ENCODE data around the gene LRP3. TPM values are rescaled to one million over a fixed set of nuclear protein-coding genes. Genes with fewer than 3 reads are reported as not detected.

The LRP3 gene
- polyA plus RNA-seq, 3 donors: 11.1 to 42.5 (median 32.2) TPM

DNA sequence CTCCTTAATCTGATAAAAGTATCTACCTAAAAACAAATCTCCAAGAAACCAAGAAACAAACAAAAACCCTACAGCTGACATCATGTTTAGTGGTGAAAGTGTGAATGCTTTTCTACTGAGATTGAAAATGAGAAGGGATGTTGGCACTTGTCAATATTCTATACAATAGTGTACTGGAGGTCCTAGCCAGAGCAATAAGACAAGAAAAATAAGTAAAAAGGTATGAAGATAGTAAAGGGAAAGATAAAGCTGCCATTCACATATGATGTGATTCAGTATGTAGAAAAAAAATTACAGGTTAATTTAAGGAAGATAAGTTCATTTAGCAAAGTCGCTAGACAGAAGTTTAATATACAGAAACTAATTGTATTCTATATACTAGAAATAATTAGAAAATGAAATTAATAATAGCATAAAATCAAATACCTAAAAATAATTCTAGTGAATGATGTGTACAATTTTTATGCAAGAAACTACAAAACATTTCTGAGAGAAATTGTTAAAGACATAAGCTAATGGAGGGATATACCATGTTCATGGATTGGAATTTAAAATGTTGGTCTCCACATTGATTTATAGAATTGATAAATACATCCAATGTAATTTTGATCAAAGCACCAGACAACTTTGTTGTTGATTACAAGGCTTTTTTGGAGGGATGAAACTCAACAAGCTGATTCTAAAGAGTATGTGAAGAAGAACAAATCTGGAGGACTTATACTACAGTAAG is 33.9 kb downstream of the LRP3 start:
- no peak overlapping the region for H3K27ac ChIP-seq (ENCODE audit: low read depth, low read length)
- 82 to 97% (median 96%) methylated on average over 1 of the region's 1 CpG for WGBS, 3 donors

DNA sequence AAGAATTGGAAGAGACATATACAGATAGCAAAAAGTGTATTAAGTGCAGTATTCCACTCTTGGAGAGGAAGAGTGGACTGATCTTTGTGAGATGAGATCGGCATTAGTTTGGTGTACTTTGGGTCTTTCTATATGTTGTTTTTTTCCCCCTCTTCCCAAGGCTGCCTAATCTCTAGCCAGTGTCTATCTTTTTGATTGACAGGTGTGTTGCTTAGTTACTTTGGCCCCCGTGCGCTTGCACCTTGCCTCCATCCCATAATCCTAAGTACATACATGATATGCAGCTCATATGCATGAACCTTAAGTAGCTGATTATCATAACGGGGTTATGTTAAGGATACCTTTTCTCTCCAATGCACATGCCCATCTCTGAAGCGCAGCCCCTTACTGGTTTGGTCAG is 35.8 kb downstream of the LRP3 start:
- 76 to 88% (median 88%) methylated on average over 5 of the region's 5 CpGs for WGBS, 3 donors
- no peak overlapping the region for H3K27ac ChIP-seq (ENCODE audit: low read depth, low read length)

DNA sequence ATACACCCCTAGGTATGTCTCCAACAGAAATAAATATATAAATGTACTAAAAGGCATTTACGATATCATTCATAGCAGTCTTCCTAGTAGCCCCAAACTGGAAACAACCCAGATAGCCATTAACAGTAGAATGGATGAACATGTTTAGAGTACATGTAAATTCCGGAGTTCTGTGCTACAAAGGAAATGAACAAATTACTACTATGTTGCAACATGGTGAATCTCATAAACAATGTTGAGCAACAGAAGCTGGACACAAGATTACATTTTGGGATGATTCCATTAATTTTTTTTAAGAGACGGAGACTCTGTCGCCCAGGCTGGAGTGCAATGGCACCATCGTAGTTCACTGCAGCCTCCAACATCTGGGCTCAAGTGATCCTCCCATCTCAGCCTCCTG is 37.4 kb downstream of the LRP3 start:
- 38 to 85% (median 53%) methylated on average over 5 of the region's 5 CpGs for WGBS, 3 donors

DNA sequence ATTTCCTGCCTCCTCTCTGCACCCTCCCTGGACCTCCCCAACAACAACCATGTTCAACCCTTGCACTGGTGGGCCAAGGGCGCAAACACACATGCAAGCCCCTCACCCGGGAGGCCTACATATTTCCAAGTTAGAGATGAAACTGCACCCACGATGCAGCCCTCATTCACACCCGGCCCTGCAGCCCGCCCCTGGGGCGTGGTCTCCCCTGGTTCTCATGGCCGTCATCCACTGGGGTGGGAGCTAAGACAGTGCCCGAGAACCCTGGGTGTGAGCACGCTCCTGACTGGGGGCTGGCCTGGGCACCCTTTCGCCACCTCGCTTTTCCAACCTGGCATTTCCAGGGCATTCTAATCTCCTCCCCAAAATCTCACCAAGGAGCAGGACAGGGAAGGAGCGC is 38.5 kb downstream of the LRP3 start:
- WGBS, 3 donors: 58 to 75% (median 66%) methylated on average over 12 of the region's 12 CpGs

More for the DNA sequence above, 37.4 kb downstream of the LRP3 start:
- H3K27ac ChIP-seq (ENCODE audit: low read depth, low read length): no peak overlapping the region

DNA sequence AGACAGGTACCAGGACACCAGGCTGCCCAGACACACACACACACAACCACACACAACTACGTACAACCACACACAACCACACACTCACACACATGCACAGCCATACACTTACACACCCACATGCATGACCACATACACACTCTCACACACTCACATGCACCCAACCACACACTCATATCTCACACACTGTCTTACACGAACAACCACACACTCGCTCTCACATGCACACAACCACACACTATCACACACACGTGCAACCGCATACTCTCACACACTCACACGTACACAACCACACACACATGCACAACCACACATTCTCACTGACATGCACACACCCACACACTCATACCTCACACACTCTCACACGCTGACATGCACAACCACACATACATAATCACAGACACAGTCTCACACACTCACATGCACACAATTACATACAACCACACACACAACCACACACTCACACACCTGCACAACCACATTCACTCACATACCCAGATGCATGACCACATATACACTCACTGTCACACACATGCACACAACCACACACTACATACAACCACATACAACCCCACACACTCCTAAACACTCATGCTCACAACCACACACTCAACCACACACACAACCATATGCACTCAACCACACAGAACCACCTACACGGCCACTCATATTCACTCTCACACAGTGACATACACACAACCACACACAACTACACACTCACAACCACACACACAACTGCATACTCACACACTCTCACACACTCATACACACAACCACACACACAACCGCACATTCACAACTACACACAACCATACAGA is 39.1 kb downstream of the LRP3 start:
- 87 to 91% (median 90%) methylated on average over 9 of the region's 9 CpGs for WGBS, 3 donors
- H3K27ac ChIP-seq (ENCODE audit: low read depth, low read length): no peak overlapping the region

More for the DNA sequence above, 38.5 kb downstream of the LRP3 start:
- no peak overlapping the region for H3K27ac ChIP-seq (ENCODE audit: low read depth, low read length)

DNA sequence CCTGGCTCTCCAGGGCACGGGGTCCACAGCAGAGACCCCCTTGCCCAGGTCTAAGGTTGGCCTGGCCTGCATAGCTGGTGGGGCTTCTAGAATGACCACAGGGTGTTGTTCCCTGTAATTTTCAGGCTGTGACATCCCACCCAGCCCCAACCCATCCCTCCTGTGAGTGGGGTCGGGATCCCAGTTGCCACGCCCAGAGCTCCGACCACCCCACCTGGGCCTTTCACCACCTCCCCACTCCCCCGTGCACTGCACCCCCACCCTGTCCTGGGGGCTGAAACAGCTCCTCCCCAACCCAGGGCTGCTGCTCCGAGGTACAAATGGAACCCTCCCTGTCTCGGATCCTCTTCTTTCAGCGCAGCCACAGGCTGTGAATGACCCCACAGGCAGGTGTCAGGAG is 40.0 kb downstream of the LRP3 start:
- 73 to 86% (median 80%) methylated on average over 8 of the region's 8 CpGs for WGBS, 3 donors

DNA sequence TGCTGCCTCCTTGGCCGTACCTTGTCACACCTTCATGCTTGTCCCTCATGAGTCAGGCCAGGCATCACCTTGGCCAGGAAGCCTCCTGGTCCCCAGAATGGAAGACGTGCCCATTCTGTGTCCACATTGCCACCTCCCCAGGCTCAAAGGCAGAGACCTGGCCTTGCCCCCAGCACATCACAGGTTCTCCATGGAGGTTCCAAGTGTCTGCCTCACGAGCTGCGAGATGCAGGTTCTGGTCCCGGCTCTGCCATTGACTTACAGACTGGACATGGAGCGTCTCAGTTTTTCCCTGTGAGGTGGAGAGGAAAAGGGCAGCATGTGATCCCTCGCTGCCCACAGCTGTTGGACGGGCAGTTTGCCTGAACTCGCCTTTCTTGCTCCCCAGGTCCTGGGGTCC is 40.6 kb downstream of the LRP3 start:
- H3K27ac ChIP-seq (ENCODE audit: low read depth, low read length): no peak overlapping the region
- WGBS, 3 donors: 64 to 70% (median 68%) methylated on average over 9 of the region's 9 CpGs

More for the DNA sequence above, 40.0 kb downstream of the LRP3 start:
- H3K27ac ChIP-seq (ENCODE audit: low read depth, low read length): no peak overlapping the region

DNA sequence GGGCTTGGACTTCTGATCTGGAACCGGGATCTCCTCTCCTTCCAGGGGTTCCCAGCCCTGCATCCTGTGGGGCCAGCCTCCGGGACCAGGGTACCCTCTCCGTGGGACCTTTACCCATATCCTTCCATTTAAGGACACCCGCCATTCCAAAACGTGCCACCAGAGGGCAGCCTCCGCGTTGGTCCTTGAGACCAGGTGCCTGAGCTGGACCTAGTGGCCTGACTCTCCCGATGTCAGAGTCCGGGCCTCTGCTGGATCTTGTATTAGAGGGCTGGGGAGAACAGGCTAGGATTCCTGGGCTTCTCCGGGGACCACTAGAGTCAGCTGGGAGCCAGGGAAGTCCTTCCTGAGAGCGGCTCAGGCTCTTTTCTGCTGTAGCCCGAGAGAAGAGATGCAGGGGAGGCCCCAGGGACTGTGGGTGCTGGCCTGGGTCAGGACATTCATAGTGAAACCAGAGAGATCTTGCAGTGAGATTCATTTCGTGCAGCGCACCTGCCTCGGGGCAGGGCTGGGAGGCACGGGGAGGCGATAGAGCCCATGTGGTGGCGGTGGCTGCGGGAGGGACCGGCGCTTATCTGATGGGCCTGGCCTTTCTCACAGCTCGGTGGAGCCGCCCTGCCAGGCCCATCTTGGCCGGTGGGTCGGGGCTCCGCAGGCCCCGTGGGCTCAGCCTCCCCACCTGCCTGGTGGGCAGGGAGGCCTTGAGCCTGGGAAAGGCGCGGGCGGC is 41.3 kb downstream of the LRP3 start:
- no peak overlapping the region for H3K27ac ChIP-seq (ENCODE audit: low read depth, low read length)
- 58 to 62% (median 59%) methylated on average over 30 of the region's 30 CpGs for WGBS, 3 donors

DNA sequence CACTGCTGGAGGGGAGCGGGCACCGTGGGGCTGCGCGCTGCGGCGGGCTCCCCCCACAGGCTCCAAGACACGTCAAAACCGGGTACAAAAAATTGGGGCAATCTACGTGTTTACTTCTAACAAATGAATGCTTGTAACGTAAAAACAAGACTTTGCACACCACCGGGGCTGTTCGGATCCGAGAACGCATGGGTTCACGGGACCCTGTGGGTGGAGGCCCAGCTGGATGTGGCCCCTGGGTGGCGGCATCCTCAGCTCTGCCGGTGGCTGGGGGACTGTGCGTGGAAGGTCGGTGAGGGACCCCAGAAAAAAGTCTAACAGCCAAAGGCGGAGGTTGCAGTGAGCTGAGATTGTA is 41.8 kb downstream of the LRP3 start:
- 87 to 91% (median 90%) methylated on average over 20 of the region's 20 CpGs for WGBS, 3 donors
- no peak overlapping the region for H3K27ac ChIP-seq (ENCODE audit: low read depth, low read length)

DNA sequence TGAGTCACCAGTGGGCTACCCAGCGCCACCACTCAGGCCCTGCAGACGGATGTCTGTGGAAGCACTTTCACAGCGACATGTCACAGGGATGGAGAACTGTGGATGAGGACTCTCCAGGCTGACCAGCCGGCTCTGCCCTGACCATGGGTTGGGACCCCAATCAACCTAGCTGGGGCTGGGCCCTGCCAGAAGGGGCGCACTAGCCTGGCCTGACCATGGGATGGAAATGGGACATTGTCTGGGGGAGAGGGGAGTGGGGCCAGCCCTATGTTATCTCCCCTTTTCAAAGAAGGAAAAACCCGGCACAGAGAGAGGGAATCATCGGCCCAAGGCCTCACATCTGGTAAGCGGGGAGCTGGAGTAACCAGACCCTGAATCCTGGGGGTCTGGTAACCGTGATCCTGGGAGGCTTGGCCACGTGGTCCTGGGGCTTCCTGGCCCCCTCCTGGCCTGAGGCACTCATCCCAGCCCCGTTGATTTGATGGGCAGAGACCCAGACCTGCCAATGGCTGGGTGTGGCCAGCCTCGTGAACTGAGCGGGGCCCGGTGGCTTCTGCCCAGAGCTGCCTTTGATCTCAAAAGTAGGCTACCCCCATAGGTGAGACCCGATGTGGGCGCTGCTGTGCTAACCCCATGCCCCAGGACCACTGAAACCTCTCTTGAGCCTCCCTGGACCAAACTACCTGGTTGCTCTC is 42.7 kb downstream of the LRP3 start:
- 83 to 90% (median 85%) methylated on average over 16 of the region's 16 CpGs for WGBS, 3 donors
- no peak overlapping the region for H3K27ac ChIP-seq (ENCODE audit: low read depth, low read length)

DNA sequence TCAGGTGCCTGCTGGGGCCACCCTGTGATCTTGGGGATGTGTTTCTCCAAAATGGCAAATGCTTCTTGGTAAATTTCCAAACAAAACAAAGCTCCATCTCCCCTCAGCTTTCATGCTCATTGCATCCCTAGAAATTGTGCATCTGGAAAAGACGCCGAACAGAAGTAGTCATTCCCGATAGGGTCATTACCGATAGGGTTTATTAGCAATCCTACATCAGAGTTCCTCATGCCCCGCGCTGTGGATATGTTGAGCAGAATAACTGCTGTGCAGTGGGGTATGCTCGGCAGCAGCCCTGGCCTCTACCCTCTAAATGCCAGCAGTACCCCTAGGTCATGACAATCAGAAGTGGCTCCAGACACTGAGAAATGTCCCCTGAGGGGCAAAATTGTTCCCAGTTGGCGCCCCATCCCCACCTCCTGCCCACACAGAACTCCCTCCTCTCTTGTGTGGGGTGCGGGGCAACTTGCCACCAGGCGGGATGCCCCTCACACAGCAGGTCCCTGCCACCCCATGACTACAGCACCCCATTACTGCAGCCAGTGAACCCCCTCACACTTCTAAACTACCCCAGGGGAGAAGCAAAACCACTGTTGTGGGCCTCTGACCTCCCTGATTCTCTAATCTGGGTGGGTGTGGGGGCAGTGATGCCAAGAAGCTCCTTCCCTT is 44.5 kb downstream of the LRP3 start:
- 91 to 94% (median 91%) methylated on average over 10 of the region's 10 CpGs for WGBS, 3 donors
- no peak overlapping the region for H3K27ac ChIP-seq (ENCODE audit: low read depth, low read length)

DNA sequence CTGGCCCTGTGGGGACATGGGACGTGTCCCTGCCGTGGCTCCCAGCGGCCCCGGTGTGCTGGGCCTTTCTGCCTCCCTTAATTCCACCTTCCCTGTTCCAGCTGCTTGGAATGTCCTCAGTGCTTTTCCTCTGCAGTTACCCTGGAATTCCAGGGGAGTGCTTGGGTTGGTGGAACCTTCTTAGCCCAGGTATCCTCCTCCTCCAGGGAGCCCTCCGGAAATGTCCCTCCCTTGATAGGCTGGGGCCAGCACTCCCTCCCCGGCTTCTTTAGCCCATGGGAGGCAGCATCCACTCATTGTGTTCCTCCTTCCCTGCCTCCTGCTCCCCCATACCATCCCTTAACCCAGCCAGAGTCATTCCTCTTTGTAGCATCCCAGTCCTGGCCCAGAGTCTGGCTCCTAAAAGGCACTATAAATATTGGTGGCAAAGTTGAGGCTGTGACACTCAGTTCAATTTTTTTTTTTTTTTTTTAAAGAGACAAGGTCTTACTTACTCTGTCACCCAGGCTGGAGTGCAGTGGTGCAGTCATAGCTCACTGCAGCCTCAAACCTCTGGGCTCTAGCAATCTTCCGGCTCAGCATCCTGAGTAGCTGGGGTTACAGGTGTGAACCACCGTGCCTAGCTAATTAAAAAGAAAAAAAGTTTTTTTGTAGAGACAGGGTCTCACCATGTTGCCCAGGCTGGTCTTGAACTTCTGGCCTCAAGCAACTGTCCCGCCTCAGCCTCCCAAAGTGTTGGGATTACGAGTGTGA is 45.3 kb downstream of the LRP3 start:
- no peak overlapping the region for H3K27ac ChIP-seq (ENCODE audit: low read depth, low read length)
- WGBS, 3 donors: 81 to 86% (median 84%) methylated on average over 10 of the region's 10 CpGs

DNA sequence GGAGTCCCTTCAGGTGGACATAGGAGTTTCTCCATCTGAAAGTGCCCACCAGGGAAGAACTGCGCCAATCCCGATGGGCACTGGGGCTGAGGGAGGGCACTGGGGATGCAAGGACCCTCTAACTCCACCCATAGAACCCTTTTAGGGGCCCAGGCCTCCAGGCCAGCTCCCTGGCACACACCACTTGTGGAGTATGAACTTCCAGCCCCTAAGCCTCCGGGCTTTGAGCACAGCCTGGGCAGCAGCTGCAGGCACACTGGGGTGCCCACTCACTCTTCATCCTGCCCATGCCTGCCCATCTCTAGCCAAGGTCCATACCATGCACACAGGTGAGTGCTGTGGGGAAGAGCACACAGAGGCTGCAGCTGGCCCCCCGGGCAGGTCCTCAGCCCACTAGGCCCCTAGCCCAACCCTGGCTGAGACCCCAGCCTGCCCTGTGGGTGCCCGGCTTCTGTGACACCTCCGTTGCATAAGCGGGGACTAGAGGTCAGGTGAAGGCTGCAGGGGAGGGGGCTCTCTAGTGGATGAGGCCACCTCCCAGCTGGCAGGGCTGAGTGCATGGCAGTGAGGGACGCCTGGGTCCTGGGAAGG is 46.1 kb downstream of the LRP3 start:
- H3K27ac ChIP-seq (ENCODE audit: low read depth, low read length): no peak overlapping the region
- WGBS, 3 donors: 82 to 92% (median 83%) methylated on average over 8 of the region's 8 CpGs

DNA sequence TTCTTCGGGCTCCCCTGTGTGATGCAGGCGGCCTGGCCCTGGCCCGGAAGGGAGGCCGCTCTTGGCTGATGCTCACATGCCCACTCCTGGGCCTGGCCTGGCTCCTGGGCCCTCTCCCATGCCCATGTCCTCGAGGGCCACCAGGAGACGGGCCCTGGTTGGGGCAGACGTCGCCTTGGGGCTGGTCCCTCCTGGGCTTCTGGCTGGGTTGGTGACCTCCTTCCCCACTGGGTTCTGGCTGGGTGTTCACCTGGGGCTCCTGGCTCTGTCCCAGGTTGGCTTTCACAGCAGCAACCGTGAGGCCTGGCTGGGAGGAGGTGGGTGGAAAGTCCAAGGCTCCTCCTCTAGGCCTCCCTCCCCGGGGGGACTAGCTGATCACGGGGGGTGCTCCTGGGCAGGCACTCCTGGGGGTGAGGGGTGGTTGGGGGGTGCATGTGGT is 47.0 kb downstream of the LRP3 start:
- 64 to 72% (median 69%) methylated on average over 11 of the region's 11 CpGs for WGBS, 3 donors
- H3K27ac ChIP-seq (ENCODE audit: low read depth, low read length): no peak overlapping the region

DNA sequence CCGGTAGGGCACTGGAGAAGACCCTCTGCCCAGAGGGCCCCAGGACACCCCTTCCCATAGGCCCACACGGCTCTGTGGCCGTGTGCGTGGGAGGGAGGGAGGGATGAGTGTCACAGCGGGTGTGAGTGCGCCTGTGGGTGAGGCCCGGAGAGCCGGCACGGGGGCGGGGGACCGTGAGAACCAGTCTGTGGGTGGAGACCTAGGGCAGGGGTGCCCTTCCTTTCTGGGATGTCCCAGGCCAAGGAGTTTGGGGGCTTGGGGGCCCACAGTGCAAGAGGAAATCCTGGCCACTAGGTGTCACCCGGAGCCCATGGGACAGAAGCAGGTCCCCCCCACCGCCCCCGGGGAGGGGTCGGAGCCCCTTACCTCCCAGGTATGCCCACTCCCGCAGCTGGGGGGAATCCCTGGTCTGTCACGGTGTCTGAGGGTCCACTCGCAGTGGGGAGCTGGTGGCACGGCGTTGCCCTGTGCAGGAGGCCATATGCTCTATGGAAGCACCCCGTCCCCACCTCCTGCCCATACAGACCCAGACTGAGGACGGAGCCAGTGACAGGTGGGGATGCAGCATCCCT is 47.5 kb downstream of the LRP3 start:
- 10 to 12% (median 12%) methylated on average over 20 to 22 of the region's 22 CpGs for WGBS, 3 donors

DNA sequence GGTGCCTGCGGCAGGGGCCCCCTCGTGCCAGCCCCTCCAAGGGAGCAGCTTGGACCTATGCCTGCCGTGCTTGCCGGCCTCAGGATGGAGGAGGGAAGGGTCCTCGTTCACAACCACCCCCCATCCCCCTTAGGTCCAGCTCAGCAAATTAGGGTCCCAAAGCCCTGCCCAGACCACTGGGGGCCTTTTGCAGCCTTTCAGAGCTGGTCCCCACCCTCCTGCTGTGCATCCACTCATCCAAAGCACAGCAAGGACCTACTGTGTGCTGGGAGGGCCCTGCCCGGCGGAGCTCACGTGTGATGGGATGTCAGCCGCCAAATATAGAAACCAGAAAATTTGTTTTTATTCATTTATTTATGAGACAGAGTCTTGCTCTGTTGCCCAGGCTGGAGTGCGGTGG is 48.0 kb downstream of the LRP3 start:
- WGBS, 3 donors: 71 to 77% (median 72%) methylated on average over 8 to 10 of the region's 10 CpGs
- no peak overlapping the region for H3K27ac ChIP-seq (ENCODE audit: low read depth, low read length)

More for the DNA sequence above, 47.5 kb downstream of the LRP3 start:
- no peak overlapping the region for H3K27ac ChIP-seq (ENCODE audit: low read depth, low read length)

DNA sequence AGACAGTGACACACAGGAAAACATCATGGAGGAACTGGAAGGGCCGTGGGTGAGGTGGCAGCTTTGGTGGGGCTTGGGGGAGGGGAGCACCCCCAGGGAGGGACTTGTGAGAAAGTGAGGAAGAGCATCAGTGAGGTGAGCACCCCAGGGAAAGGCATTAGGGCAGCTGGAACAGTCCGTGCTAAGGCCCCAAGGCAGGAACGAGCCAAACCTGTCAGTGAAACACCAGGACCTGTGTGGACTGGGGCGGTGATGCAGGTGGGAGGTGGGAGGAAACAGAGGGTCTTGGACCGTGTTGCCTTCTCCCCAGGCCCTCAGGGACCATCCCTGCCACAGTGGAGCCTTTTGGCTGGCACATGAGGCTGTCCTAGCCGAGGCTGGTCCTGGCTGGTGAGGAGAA is 48.8 kb downstream of the LRP3 start:
- H3K27ac ChIP-seq (ENCODE audit: low read depth, low read length): no peak overlapping the region
- 66 to 76% (median 74%) methylated on average over 5 to 6 of the region's 6 CpGs for WGBS, 3 donors

All from adipose tissue (tissue), 3 donors.